Spleen (tissue), 11 donors: ENCODE data around the gene OBP2A. TPM values are rescaled to one million over a fixed set of nuclear protein-coding genes. Genes with fewer than 3 reads are reported as not detected.
"Not testable (repeated sequence)": the region's sequence is repeated elsewhere in the genome, so short reads cannot be mapped to it uniquely, and the experiment has no call there.

Source experiments
- DNase-seq: peaks from one replicate; pipeline ENCODE4 v3.0.0-alpha.2; 2020
- H3K27ac ChIP-seq, 8 donors: fragments of 200-600 bp; sonication (generic) in 7 of 8; 1 replicate in 4 of 8; 2 replicates in 4 of 8; pipeline versions ENCODE4 v1.5.0 to v1.8.0; 2016 to 2021; ENCODE audit warnings: inconsistent platforms in 4 of 8, mild to moderate bottlenecking in 4 of 8, moderate library complexity in 1 of 8
- H3K27me3 ChIP-seq, 7 donors: fragments of 200-600 bp; sonication (generic) in 6 of 7; replicated peaks in 1 of 7; 1 replicate in 4 of 7; 2 replicates in 3 of 7; pipeline versions ENCODE4 v1.5.0 to v1.8.0; 2016 to 2021; ENCODE audit warnings: inconsistent platforms in 3 of 7, mild to moderate bottlenecking in 1 of 7
- H3K36me3 ChIP-seq, 6 donors: fragments of 200-600 bp; sonication (generic) in 5 of 6; 1 replicate in 4 of 6; 2 replicates in 2 of 6; pipeline versions ENCODE4 v1.5.0 to v1.8.0; 2016 to 2021; ENCODE audit warnings: inconsistent platforms in 2 of 6
- H3K4me1 ChIP-seq, 6 donors: fragments of 200-600 bp; sonication (generic) in 5 of 6; 1 replicate in 3 of 6; 2 replicates in 3 of 6; pipeline versions ENCODE4 v1.5.0 to v1.8.0; 2016 to 2021; ENCODE audit warnings: inconsistent platforms in 3 of 6
- H3K4me3 ChIP-seq, 8 donors: fragments of 200-600 bp; sonication (generic) in 7 of 8; 1 replicate in 4 of 8; 2 replicates in 4 of 8; pipeline versions ENCODE4 v1.5.0 to v1.8.0; 2016 to 2021; ENCODE audit warnings: inconsistent platforms in 4 of 8, mild to moderate bottlenecking in 4 of 8, moderate library complexity in 2 of 8
- H3K9me3 ChIP-seq, 8 donors: fragments of 200-600 bp; sonication (generic) in 7 of 8; 1 replicate in 4 of 8; 2 replicates in 4 of 8; pipeline versions ENCODE4 v1.5.0 to v1.8.0; 2016 to 2021; ENCODE audit warnings: inconsistent platforms in 4 of 8
- POLR2A ChIP-seq, 3 donors: fragments of 450-650 bp; IDR thresholded peaks; one replicate each; pipeline ENCODE4 v1.5.1; 2017; ENCODE audit warnings: antibody characterized with exemption in 3 of 3, mild to moderate bottlenecking in 1 of 3
- POLR2AphosphoS5 ChIP-seq, 3 donors: sonication (generic); formaldehyde crosslinking; IDR thresholded peaks; one replicate each; pipeline ENCODE4 v1.5.1; 2017; ENCODE audit warnings: antibody characterized with exemption in 3 of 3
- WGBS, 5 donors: extraction: QIAGEN DNeasy Blood & Tissue Kit in 3 of 5; methylation state at CpG; one replicate each; pipeline versions ENCODE4 v1.1.5 to v1.1.7; 2013 to 2018; 5-methylcytosine and 5-hydroxymethylcytosine counted together
- intact Hi-C: fragments of 100-400 bp; cut with DNase I; formaldehyde crosslinking; loops from one replicate; pipeline ENCODE4 v1.15.0; 2023; ENCODE audit warnings: low total_unique reads
- polyA plus RNA-seq, 3 donors: library from polyadenylated mRNA; stranded (reverse); fragments of 200-250 nt; gene quantifications; one replicate each; pipeline ENCODE4 v1.2.1, GENCODE V29; 2013
- total RNA-seq, 7 donors: library from RNA; depleted of rRNA in 3 of 7; stranded (reverse); fragments of >200 nt in 3 of 7; fragmentation: NEBNext Ultra II Directional in 4 of 7; extraction: Animal tissue kit (Norgen Biotek cat#: 25700) in 4 of 7; gene quantifications; one replicate each; pipeline versions ENCODE4 v1.1.0 to v1.2.1, GENCODE V29; 2016 to 2021
- TF ChIP-seq, protein P1 (sequence below), 11 experiments: fragments of 200-600 bp in 7 of 11; fragments of 450-650 bp in 4 of 11; sonication (generic) in 4 of 11; IDR thresholded peaks in 8 of 11; conservative IDR thresholded peaks in 3 of 11; 1 replicate in 7 of 11; 2 replicates in 4 of 11; pipeline versions ENCODE4 v1.4.0 to v1.8.0; 2016 to 2021; ENCODE audit warnings: antibody characterized with exemption in 11 of 11, inconsistent platforms in 4 of 11, mild to moderate bottlenecking in 1 of 11
- donor health status: healthy with polysubstance abuse.
- donor health status: DM: no; HTN: no; CAD: no; lungs with moderate emphysema.
- donor health status: DM: no; HTN: no; CAD: no.
- donor health status: Bipolar disorder and iron deficiency.
- donor health status: healthy.
- donor health status: DM: no; HTN: no; CAD: no.
- donor health status: DM: yes; HTN: yes; CAD: no.

The OBP2A gene
- total and polyA plus RNA-seq, 10 donors: 0.40 TPM; not detected in 9

GRCh38 chr9:135544981-135545635, 818 bp upstream of the OBP2A start:
- intact Hi-C loops: no loop called here
- H3K9me3 ChIP-seq: no peaks in the 10 kb centered on the region

DNA sequence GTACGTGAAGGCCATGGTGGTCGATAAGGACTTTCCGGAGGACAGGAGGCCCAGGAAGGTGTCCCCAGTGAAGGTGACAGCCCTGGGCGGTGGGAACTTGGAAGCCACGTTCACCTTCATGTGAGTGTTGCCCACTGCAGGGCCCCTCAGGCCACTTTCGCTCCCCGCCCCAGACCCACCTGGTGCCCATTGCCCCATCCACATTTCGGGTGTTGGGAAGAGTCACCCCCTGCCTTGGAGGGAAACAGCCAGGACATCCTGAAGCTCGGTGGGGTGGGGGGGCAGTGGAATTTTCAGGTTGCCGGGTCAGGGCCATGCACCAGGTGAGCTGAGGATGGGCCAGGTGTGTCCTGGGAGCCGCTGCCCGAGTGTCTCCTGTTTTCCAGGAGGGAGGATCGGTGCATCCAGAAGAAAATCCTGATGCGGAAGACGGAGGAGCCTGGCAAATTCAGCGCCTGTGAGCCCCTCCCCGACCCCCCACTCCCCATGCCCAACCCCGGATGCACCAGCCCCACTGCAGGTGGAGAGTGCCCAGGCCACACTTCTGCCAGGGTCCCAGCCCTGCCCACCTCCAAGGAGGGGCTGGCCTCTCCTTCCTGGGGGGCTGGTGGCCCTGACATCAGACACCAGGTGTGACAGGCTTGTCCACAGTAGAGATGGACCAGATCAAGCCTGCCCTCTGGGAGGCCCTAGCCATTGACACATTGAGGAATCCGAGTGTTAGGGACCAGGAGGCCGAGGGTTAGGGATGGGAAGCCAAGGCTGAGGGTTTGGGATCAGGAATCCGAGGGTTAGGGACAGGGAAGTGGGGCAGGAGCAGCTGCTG, 1.1 kb downstream of the OBP2A start:
- H3K27me3 ChIP-seq: peaks cover 0 to 23% (median 0%) of the 10 kb centered on the region in 7 donors
- H3K36me3 ChIP-seq, H3K9me3 ChIP-seq, H3K4me1 ChIP-seq, H3K27ac ChIP-seq, H3K4me3 ChIP-seq, intact Hi-C loops: not testable (repeated sequence)
- DNase-seq: peak; percentile 40
- 83 to 93% (median 89%) methylated on average over 11 to 20 of the region's 21 CpGs for WGBS, 5 donors

More at GRCh38 chr9:135544981-135545635, 818 bp upstream of the OBP2A start:
- H3K36me3 ChIP-seq: no peaks in the 10 kb centered on the region
- H3K27ac ChIP-seq: no peak overlapping the region
- H3K4me1 ChIP-seq: peaks cover 0 to 4% (median 0%) of the 10 kb centered on the region in 6 donors
- 77 to 82% (median 80%) methylated on average over 16 to 18 of the region's 18 CpGs for WGBS, 5 donors
- peaks cover 0 to 34% (median 0%) of the 10 kb centered on the region in 7 donors for H3K27me3 ChIP-seq
- TF ChIP-seq POLR2AphosphoS5 (IDR thresholded peaks at IDR 0.05): no peak
- TF ChIP-seq, protein P1, sequence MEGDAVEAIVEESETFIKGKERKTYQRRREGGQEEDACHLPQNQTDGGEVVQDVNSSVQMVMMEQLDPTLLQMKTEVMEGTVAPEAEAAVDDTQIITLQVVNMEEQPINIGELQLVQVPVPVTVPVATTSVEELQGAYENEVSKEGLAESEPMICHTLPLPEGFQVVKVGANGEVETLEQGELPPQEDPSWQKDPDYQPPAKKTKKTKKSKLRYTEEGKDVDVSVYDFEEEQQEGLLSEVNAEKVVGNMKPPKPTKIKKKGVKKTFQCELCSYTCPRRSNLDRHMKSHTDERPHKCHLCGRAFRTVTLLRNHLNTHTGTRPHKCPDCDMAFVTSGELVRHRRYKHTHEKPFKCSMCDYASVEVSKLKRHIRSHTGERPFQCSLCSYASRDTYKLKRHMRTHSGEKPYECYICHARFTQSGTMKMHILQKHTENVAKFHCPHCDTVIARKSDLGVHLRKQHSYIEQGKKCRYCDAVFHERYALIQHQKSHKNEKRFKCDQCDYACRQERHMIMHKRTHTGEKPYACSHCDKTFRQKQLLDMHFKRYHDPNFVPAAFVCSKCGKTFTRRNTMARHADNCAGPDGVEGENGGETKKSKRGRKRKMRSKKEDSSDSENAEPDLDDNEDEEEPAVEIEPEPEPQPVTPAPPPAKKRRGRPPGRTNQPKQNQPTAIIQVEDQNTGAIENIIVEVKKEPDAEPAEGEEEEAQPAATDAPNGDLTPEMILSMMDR (IDR thresholded peaks at IDR 0.05 in 8 of 11, conservative IDR thresholded peaks at IDR 0.05 in 3 of 11): no peak
- no peak for TF ChIP-seq POLR2A (IDR thresholded peaks at IDR 0.05)
- peak; percentile 34 for DNase-seq
- no peak overlapping the region for H3K4me3 ChIP-seq

- H3K4me1 ChIP-seq: no peaks in the 10 kb centered on the region
- peak; percentile 48 for DNase-seq
- no peaks in the 10 kb centered on the region for H3K36me3 ChIP-seq
- H3K9me3 ChIP-seq: no peaks in the 10 kb centered on the region
- no peak overlapping the region for H3K4me3 ChIP-seq
- H3K27me3 ChIP-seq: peaks cover 0 to 19% (median 0%) of the 10 kb centered on the region in 7 donors
- 64 to 91% (median 81%) methylated on average over 19 to 28 of the region's 28 CpGs for WGBS, 5 donors
- H3K27ac ChIP-seq: no peak overlapping the region
- intact Hi-C loops: no loop called here
- TF ChIP-seq POLR2A (IDR thresholded peaks at IDR 0.05) (no peak), POLR2AphosphoS5 (IDR thresholded peaks at IDR 0.05) (no peak)
- TF ChIP-seq, protein P1 (IDR thresholded peaks at IDR 0.05 in 8 of 11, conservative IDR thresholded peaks at IDR 0.05 in 3 of 11): no peak
These were observed 2.1 kb downstream of the OBP2A start for GRCh38 chr9:135547756-135548736.

GRCh38 chr9:135549478-135550343, 3.8 kb downstream of the OBP2A start:
- peaks cover 0 to 11% (median 0%) of the 10 kb centered on the region in 7 donors for H3K27me3 ChIP-seq
- H3K9me3 ChIP-seq, intact Hi-C loops, DNase-seq, H3K4me1 ChIP-seq, H3K36me3 ChIP-seq, H3K27ac ChIP-seq, H3K4me3 ChIP-seq: not testable (repeated sequence)
- WGBS, 5 donors: 80 to 86% (median 84%) methylated on average over 14 to 28 of the region's 28 CpGs
